Stimulated activated CD4-positive, alpha-beta T cell treated with anti-CD3 and anti-CD28 coated beads, Interleukin-2, amount 100 ng/mL, for 48 hours (primary cell): ENCODE data around the gene TPSG1.

Source experiments
- DNase-seq, 2 donors: peaks; one replicate each; pipeline ENCODE4 v3.0.0-alpha.2; 2020

Gene TPSG1

GRCh38 chr16:1174477-1175357 is 50.4 kb downstream of the TPSG1 start:
- DNase-seq = no peak

GRCh38 chr16:1173788-1174451 is 51.1 kb downstream of the TPSG1 start:
- DNase-seq = no peak

DNA sequence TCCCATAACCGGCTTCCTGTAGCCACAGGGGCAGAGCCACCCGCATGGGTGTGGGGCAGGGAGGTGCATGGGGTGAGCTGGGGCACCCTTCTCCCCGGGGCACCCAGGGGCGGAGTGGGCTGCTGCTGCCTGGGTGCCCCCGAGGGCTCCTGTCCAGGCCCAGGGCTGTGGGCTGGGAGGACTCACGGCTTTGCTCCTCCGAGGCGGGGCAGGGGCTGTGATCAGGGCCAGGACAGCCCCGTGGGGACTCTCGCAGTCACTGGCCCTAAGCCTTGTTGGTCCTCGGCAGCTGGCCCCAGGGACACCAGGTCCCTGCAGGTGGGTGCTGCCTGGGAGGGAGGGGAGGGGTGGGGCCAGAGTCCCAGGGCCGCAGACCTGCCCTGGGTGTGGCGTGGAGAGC is 52.4 kb downstream of the TPSG1 start:
- DNase-seq = no peak

GRCh38 chr16:1171854-1172428 is 53.1 kb downstream of the TPSG1 start:
- no peak for DNase-seq
